SK-N-SH treated with all-trans-retinoic acid at 6 μM for 48 hours (cell line): Measurements from ENCODE around the gene GRHL3.

Experiments used
- ATAC-seq: fragments of 200-7000 bp; cut with Tn5 transposase; 3 replicates; pipeline ENCODE4 v1.9.1; 2020; ENCODE audit warnings: mild to moderate bottlenecking, moderate library complexity
- ARNTL ChIP-seq: fragments of 450-650 bp; formaldehyde crosslinking; IDR thresholded peaks from 2 replicates; pipeline ENCODE4 v1.5.0; 2020; ENCODE audit warnings: low read depth, mild to moderate bottlenecking, moderate library complexity, borderline replicate concordance
- BACH2 ChIP-seq: fragments of 250-450 bp; sonication (Bioruptor Pico); IDR thresholded peaks from 2 replicates; pipeline ENCODE4 v1.9.0; 2021; ENCODE audit warnings: mild to moderate bottlenecking, borderline replicate concordance
- CSDC2 ChIP-seq: fragments of 250-450 bp; sonication (Bioruptor Pico); IDR thresholded peaks from 2 replicates; pipeline ENCODE4 v1.5.0; 2020; ENCODE audit warnings: mild to moderate bottlenecking, moderate library complexity
- CSRNP3 ChIP-seq: fragments of 250-450 bp; sonication (Bioruptor Pico); IDR thresholded peaks from 2 replicates; pipeline ENCODE4 v1.5.1; 2021; ENCODE audit warnings: mild to moderate bottlenecking, moderate library complexity
- ESRRG ChIP-seq: fragments of 250-450 bp; sonication (Bioruptor Pico); IDR thresholded peaks from 2 replicates; pipeline ENCODE4 v1.6.1; 2021; ENCODE audit warnings: mild to moderate bottlenecking
- GLIS3 ChIP-seq: fragments of 250-450 bp; sonication (Bioruptor Pico); IDR thresholded peaks from 2 replicates; pipeline ENCODE4 v1.5.0; 2020; ENCODE audit warnings: mild to moderate bottlenecking, moderate library complexity
- ISL1 ChIP-seq: fragments of 250-450 bp; sonication (Bioruptor Pico); IDR thresholded peaks from 2 replicates; pipeline ENCODE4 v2.1.2; 2022; ENCODE audit warnings: mild to moderate bottlenecking, moderate library complexity
- OSR1 ChIP-seq: fragments of 250-450 bp; sonication (Bioruptor Pico); IDR thresholded peaks from 2 replicates; pipeline ENCODE4 v1.8.0; 2022; ENCODE audit warnings: moderate library complexity, mild to moderate bottlenecking, inconsistent platforms
- POU6F1 ChIP-seq: fragments of 250-450 bp; sonication (Bioruptor Pico); IDR thresholded peaks from 2 replicates; pipeline ENCODE4 v1.8.0; 2021; ENCODE audit warnings: low read depth, mild to moderate bottlenecking, moderate library complexity, borderline replicate concordance
- PPARA ChIP-seq: fragments of 250-450 bp; sonication (Bioruptor Pico); IDR thresholded peaks from 2 replicates; pipeline ENCODE4 v1.5.0; 2020; ENCODE audit warnings: mild to moderate bottlenecking, borderline replicate concordance
- RARB ChIP-seq: fragments of 250-450 bp; sonication (Bioruptor Pico); IDR thresholded peaks from 2 replicates; pipeline ENCODE4 v1.8.0; 2021; ENCODE audit warnings: mild to moderate bottlenecking, moderate library complexity
- SNAI2 ChIP-seq: fragments of 250-450 bp; sonication (Bioruptor Pico); IDR thresholded peaks from 2 replicates; pipeline ENCODE4 v1.5.0; 2020; ENCODE audit warnings: mild to moderate bottlenecking, moderate library complexity
- TCF4 ChIP-seq: fragments of 250-450 bp; sonication (Bioruptor Pico); IDR thresholded peaks from 2 replicates; pipeline ENCODE4 v1.8.0; 2021; ENCODE audit warnings: mild to moderate bottlenecking, moderate library complexity, borderline replicate concordance
- TOX ChIP-seq: fragments of 250-450 bp; sonication (Bioruptor Pico); IDR thresholded peaks from 2 replicates; pipeline ENCODE4 v1.8.0; 2021; ENCODE audit warnings: mild to moderate bottlenecking, moderate library complexity, borderline replicate concordance
- TSHZ2 ChIP-seq: fragments of 250-450 bp; sonication (Bioruptor Pico); IDR thresholded peaks from 2 replicates; pipeline ENCODE4 v1.5.0; 2020; ENCODE audit warnings: mild to moderate bottlenecking, moderate library complexity
- ZC3H10 ChIP-seq: fragments of 250-450 bp; sonication (Bioruptor Pico); IDR thresholded peaks from 2 replicates; pipeline ENCODE4 v1.5.1; 2021; ENCODE audit warnings: mild to moderate bottlenecking, moderate library complexity
- ZFP3 ChIP-seq: fragments of 250-450 bp; sonication (Bioruptor Pico); IDR thresholded peaks from 2 replicates; pipeline ENCODE4 v1.5.0; 2020; ENCODE audit warnings: mild to moderate bottlenecking, moderate library complexity
- ZNF565 ChIP-seq: fragments of 450-650 bp; formaldehyde crosslinking; conservative IDR thresholded peaks from 2 replicates; pipeline ENCODE4 v1.5.0; 2020; ENCODE audit warnings: low read depth, mild to moderate bottlenecking, moderate library complexity
- ZNF70 ChIP-seq: fragments of 450-650 bp; formaldehyde crosslinking; IDR thresholded peaks from 2 replicates; pipeline ENCODE4 v1.5.0; 2020; ENCODE audit warnings: mild to moderate bottlenecking, moderate library complexity
- ZNF8 ChIP-seq: fragments of 450-650 bp; formaldehyde crosslinking; IDR thresholded peaks from 2 replicates; pipeline ENCODE4 v1.5.0; 2020; ENCODE audit warnings: mild to moderate bottlenecking, moderate library complexity

Gene GRHL3

GRCh38 chr1:24292103-24292502 lies 27.1 kb upstream of the GRHL3 start (continued):
- no peak for TF ChIP-seq CSRNP3 (CRISPR knock-in tag)
- TF ChIP-seq TOX, result no peak
- no peak for TF ChIP-seq ZC3H10 (CRISPR knock-in tag)
- TF ChIP-seq TCF4 (CRISPR knock-in tag), result no peak
- no peak for TF ChIP-seq ESRRG (CRISPR knock-in tag)
- TF ChIP-seq ZNF70 (CRISPR knock-in tag), result no peak
- no peak for TF ChIP-seq ZNF565 (CRISPR knock-in tag)
- TF ChIP-seq PPARA (CRISPR knock-in tag), result no peak
- no peak for TF ChIP-seq ZNF8 (CRISPR knock-in tag)
- TF ChIP-seq GLIS3, result no peak

GRCh38 chr1:24292887-24293286 lies 26.3 kb upstream of the GRHL3 start:
- TF ChIP-seq ZNF70 (CRISPR knock-in tag) (no peak), TSHZ2 (CRISPR knock-in tag) (no peak), ESRRG (CRISPR knock-in tag) (no peak), CSDC2 (CRISPR knock-in tag) (no peak), ZNF8 (CRISPR knock-in tag) (no peak)
- no peak for ATAC-seq

- ATAC-seq, result no peak
- TF ChIP-seq CSRNP3 (CRISPR knock-in tag) (no peak), OSR1 (CRISPR knock-in tag) (no peak), TOX (no peak), SNAI2 (CRISPR knock-in tag) (no peak), CSDC2 (CRISPR knock-in tag) (no peak), PPARA (CRISPR knock-in tag) (no peak), BACH2 (no peak), ARNTL (CRISPR knock-in tag) (no peak), GLIS3 (no peak), POU6F1 (CRISPR knock-in tag) (no peak), TSHZ2 (CRISPR knock-in tag) (no peak), RARB (no peak), ZFP3 (CRISPR knock-in tag) (no peak), TCF4 (CRISPR knock-in tag) (no peak), ZNF565 (CRISPR knock-in tag) (no peak), ISL1 (no peak)
Measured at GRCh38 chr1:24293392-24294227, 25.5 kb upstream of the GRHL3 start.
